ENCODE measurements around the gene TLL2. TPM values are rescaled to one million over a fixed set of nuclear protein-coding genes. Genes with fewer than 3 reads are reported as not detected.
A peak's percentile ranks its signal among the peaks of the same experiment; 100 is the strongest.

TLL2 gene
- total and polyA plus RNA-seq, 4 donors: 0.12 to 0.36 TPM; not detected in 2

DNA sequence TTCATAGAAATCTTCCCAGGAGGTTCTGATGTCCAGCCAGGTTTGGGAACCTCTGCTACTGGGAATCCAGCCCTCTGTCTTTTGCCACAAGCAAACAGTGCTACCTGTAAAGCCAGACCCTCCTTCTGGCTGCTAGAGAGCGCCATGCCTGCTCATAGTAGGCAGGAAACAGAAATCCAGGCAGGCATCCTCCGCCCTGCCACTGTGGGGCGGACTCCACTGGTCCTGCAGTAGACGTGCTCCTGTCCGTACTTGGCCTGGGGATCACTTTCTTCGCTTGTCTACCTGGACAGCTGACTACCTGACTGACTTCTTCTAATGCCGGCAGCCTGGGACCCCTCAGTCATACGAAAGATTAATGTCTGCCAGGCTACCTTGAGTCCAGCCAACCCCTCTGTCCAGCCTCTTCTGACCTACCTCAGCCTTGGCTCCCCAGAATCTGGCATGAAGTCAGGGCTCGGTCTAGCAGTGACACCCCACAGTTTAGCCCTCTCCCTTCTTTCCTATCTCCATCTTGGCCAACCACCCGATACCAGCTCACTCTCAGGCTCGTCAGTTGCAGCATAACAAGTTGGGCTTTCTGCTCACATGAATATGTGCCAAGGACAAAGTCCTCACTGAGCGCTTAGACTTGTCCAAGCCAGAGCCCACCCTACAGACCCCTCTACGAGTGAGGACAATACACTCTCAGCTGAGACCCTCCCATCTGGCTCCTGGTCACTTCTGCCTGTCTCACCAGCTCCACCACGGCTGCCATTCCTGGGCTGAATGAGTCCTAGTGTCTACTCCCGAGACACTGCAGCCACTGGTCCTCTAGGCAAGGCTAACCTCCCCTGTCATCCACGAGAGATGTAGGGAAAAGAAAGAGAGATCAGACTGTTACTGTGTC is 111.1 kb downstream of the TLL2 start:
- no peak for DNase-seq

GRCh38 chr10:96401036-96401435 is 112.7 kb downstream of the TLL2 start:
- WGBS, 2 donors: 43 to 47% methylated on average over 7 of the region's 7 CpGs

More for the DNA sequence above, 111.1 kb downstream of the TLL2 start:
- ATAC-seq (ENCODE audit: low FRiP score): no peak
- Histone ChIP-seq H3K27me3 (ENCODE audit: control insufficient read depth in 1 of 2, insufficient read depth in 2 of 2, low read length in 1 of 2) (peaks cover 0 to 1% of the 10 kb centered on the region in 2 donors), H3K36me3 (ENCODE audit: control insufficient read depth in 1 of 2, insufficient read depth in 2 of 2, low read length in 1 of 2) (no peaks in the 10 kb centered on the region), H3K27ac (ENCODE audit: low read depth in 1 of 2, low read length in 2 of 2) (no peak overlapping the region), H3K4me3 (ENCODE audit: low read length in 2 of 2) (no peak overlapping the region), H3K4me1 (ENCODE audit: control insufficient read depth in 1 of 2, insufficient read depth in 2 of 2, low read length in 2 of 2) (no peaks in the 10 kb centered on the region), H3K9me3 (ENCODE audit: control insufficient read depth, low read length) (no peaks in the 10 kb centered on the region)
- intact Hi-C loops (cut with DNase I): no loop called here
- WGBS, 2 donors: 79% methylated on average over 16 of the region's 16 CpGs

GRCh38 chr10:96400465-96400864 is 113.3 kb downstream of the TLL2 start:
- H3K36me3 ChIP-seq (ENCODE audit: control insufficient read depth in 1 of 2, insufficient read depth in 2 of 2, low read length in 1 of 2): no peaks in the 10 kb centered on the region
- intact Hi-C loops (cut with DNase I): no loop called here
- no peak for ATAC-seq (ENCODE audit: low FRiP score)
- no peaks in the 10 kb centered on the region for H3K9me3 ChIP-seq (ENCODE audit: control insufficient read depth, low read length)
- H3K4me3 ChIP-seq (ENCODE audit: low read length in 2 of 2): no peak overlapping the region
- H3K27me3 ChIP-seq (ENCODE audit: control insufficient read depth in 1 of 2, insufficient read depth in 2 of 2, low read length in 1 of 2): no peaks in the 10 kb centered on the region
- no peak overlapping the region for H3K27ac ChIP-seq (ENCODE audit: low read depth in 1 of 2, low read length in 2 of 2)
- 29 to 32% methylated on average over 3 of the region's 3 CpGs for WGBS, 2 donors
- DNase-seq: no peak
- H3K4me1 ChIP-seq (ENCODE audit: control insufficient read depth in 1 of 2, insufficient read depth in 2 of 2, low read length in 2 of 2): no peaks in the 10 kb centered on the region

More at GRCh38 chr10:96401036-96401435, 112.7 kb downstream of the TLL2 start:
- no peak for DNase-seq
- no peaks in the 10 kb centered on the region for H3K36me3 ChIP-seq (ENCODE audit: control insufficient read depth in 1 of 2, insufficient read depth in 2 of 2, low read length in 1 of 2)
- no peaks in the 10 kb centered on the region for H3K9me3 ChIP-seq (ENCODE audit: control insufficient read depth, low read length)
- no peaks in the 10 kb centered on the region for H3K27me3 ChIP-seq (ENCODE audit: control insufficient read depth in 1 of 2, insufficient read depth in 2 of 2, low read length in 1 of 2)
- no peak overlapping the region for H3K4me3 ChIP-seq (ENCODE audit: low read length in 2 of 2)
- no peak for ATAC-seq (ENCODE audit: low FRiP score)
- H3K4me1 ChIP-seq (ENCODE audit: control insufficient read depth in 1 of 2, insufficient read depth in 2 of 2, low read length in 2 of 2): no peaks in the 10 kb centered on the region
- H3K27ac ChIP-seq (ENCODE audit: low read depth in 1 of 2, low read length in 2 of 2): no peak overlapping the region
- intact Hi-C loops (cut with DNase I): no loop called here

DNA sequence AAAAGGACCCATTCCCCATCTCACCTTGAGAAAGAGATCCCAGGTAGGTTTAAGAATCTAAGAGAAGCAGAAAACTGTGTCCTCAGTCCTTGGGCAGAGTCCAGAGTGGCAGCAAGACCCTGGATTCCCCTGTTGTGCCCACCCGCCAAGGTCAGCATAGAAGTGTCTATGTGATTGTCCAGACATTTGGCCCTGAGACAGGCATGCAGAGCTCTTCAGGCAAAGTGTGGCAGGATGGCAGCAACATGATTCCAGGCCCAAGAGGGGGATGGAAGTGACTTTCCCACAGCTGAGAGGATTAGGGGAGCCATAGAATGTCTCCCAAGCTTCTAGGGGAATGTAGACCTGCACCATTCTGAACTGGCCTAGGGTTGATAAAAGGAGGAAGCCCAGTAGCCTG is 115.8 kb downstream of the TLL2 start:
- Histone ChIP-seq H3K27ac (ENCODE audit: low read depth in 1 of 2, low read length in 2 of 2) (no peak overlapping the region), H3K36me3 (ENCODE audit: control insufficient read depth in 1 of 2, insufficient read depth in 2 of 2, low read length in 1 of 2) (no peaks in the 10 kb centered on the region), H3K4me1 (ENCODE audit: control insufficient read depth in 1 of 2, insufficient read depth in 2 of 2, low read length in 2 of 2) (no peaks in the 10 kb centered on the region), H3K4me3 (ENCODE audit: low read length in 2 of 2) (no peak overlapping the region), H3K9me3 (ENCODE audit: control insufficient read depth, low read length) (no peaks in the 10 kb centered on the region), H3K27me3 (ENCODE audit: control insufficient read depth in 1 of 2, insufficient read depth in 2 of 2, low read length in 1 of 2) (no peaks in the 10 kb centered on the region)
- ATAC-seq (ENCODE audit: low FRiP score) (no peak), DNase-seq (no peak)
- WGBS, 2 donors: 93 to 94% methylated on average over 1 of the region's 1 CpG
- intact Hi-C loops (cut with DNase I): loop anchor here (10.0 kb wide), 2 partner anchors 437 to 627 kb away; partner anchors contain the start of gene LCOR (in 1 of the 2)

GRCh38 chr10:96395931-96396877 is 117.5 kb downstream of the TLL2 start:
- Histone ChIP-seq H3K4me3 (ENCODE audit: low read length in 2 of 2) (no peak overlapping the region), H3K36me3 (ENCODE audit: control insufficient read depth in 1 of 2, insufficient read depth in 2 of 2, low read length in 1 of 2) (no peaks in the 10 kb centered on the region), H3K9me3 (ENCODE audit: control insufficient read depth, low read length) (no peaks in the 10 kb centered on the region), H3K27me3 (ENCODE audit: control insufficient read depth in 1 of 2, insufficient read depth in 2 of 2, low read length in 1 of 2) (no peaks in the 10 kb centered on the region), H3K27ac (ENCODE audit: low read depth in 1 of 2, low read length in 2 of 2) (no peak overlapping the region), H3K4me1 (ENCODE audit: control insufficient read depth in 1 of 2, insufficient read depth in 2 of 2, low read length in 2 of 2) (no peaks in the 10 kb centered on the region)
- DNase-seq (peak; percentile 75 to 83), ATAC-seq (ENCODE audit: low FRiP score) (peak; percentile 69)
- WGBS, 2 donors: 25 to 26% methylated on average over 24 of the region's 24 CpGs
- intact Hi-C loops (cut with DNase I): loop anchor here (10.0 kb wide), 2 partner anchors 439 to 629 kb away; partner anchors contain the start of gene LCOR (in 1 of the 2)

DNA sequence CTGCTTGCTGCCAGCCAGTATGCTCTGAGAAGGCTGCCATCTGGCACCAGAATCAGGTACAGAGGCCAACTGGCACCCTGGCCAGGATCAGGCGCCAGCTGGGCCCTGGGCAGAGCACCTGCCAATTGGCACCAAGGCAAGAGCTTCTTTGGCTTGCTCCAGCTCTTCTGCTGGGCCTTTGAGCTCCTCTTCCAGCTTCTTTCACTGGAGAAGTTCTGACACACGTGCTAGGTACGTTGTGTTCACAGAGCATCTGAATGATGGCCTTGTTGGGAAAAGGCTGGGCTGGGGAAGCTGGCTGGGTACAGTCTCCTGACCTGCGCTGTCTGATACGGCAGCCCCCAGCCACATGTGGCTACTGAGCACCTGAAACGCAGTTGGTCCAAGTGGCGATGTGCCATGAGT is 123.3 kb downstream of the TLL2 start:
- H3K27ac ChIP-seq (ENCODE audit: low read depth in 1 of 2, low read length in 2 of 2): no peak overlapping the region
- DNase-seq (peak; percentile 75 to 83), ATAC-seq (ENCODE audit: low FRiP score) (peak; percentile 70)
- H3K4me1 ChIP-seq (ENCODE audit: control insufficient read depth in 1 of 2, insufficient read depth in 2 of 2, low read length in 2 of 2): no peaks in the 10 kb centered on the region
- H3K9me3 ChIP-seq (ENCODE audit: control insufficient read depth, low read length): no peaks in the 10 kb centered on the region
- no peaks in the 10 kb centered on the region for H3K36me3 ChIP-seq (ENCODE audit: control insufficient read depth in 1 of 2, insufficient read depth in 2 of 2, low read length in 1 of 2)
- WGBS, 2 donors: 13 to 16% methylated on average over 7 of the region's 7 CpGs
- intact Hi-C loops (cut with DNase I): loop anchor here (5.0 to 10.0 kb wide), 3 partner anchors 122 to 634 kb away; partner anchors contain the start of genes LCOR (in 1 of the 2) and TLL2 (in 1 of the 2)
- no peak overlapping the region for H3K4me3 ChIP-seq (ENCODE audit: low read length in 2 of 2)
- H3K27me3 ChIP-seq (ENCODE audit: control insufficient read depth in 1 of 2, insufficient read depth in 2 of 2, low read length in 1 of 2): no peaks in the 10 kb centered on the region

DNA sequence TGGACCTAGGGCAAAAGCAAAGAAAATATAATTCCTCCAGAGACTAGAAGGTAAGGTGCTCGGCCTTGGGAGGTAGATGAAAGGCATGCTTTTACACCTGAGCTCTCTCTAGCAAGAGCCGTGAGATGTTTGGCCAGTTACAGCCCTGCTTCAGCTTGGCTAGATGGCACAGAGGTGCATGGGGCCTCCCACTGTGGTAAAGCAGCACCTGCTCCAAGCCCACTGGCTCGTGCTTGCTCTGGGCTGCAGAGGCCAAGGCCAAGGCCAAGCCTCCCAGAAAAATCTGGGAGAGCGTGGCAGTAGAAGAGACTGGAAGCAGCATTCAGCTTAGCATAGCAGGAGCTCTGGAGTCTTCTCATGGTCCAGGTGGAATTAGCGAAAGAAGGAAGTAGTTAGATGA is 123.9 kb downstream of the TLL2 start:
- Histone ChIP-seq H3K4me1 (ENCODE audit: control insufficient read depth in 1 of 2, insufficient read depth in 2 of 2, low read length in 2 of 2) (no peaks in the 10 kb centered on the region), H3K27ac (ENCODE audit: low read depth in 1 of 2, low read length in 2 of 2) (no peak overlapping the region), H3K36me3 (ENCODE audit: control insufficient read depth in 1 of 2, insufficient read depth in 2 of 2, low read length in 1 of 2) (no peaks in the 10 kb centered on the region), H3K27me3 (ENCODE audit: control insufficient read depth in 1 of 2, insufficient read depth in 2 of 2, low read length in 1 of 2) (no peaks in the 10 kb centered on the region), H3K9me3 (ENCODE audit: control insufficient read depth, low read length) (no peaks in the 10 kb centered on the region), H3K4me3 (ENCODE audit: low read length in 2 of 2) (no peak overlapping the region)
- DNase-seq (no peak), ATAC-seq (ENCODE audit: low FRiP score) (peak; percentile 44)
- intact Hi-C loops (cut with DNase I): loop anchor here (5.0 to 10.0 kb wide), 3 partner anchors 123 to 635 kb away; partner anchors contain the start of genes LCOR (in 1 of the 2) and TLL2 (in 1 of the 2)
- WGBS, 2 donors: 51 to 54% methylated on average over 5 of the region's 5 CpGs

- WGBS, 2 donors: 89 to 92% methylated on average over 7 of the region's 7 CpGs
- H3K27me3 ChIP-seq (ENCODE audit: control insufficient read depth in 1 of 2, insufficient read depth in 2 of 2, low read length in 1 of 2): no peaks in the 10 kb centered on the region
- no peaks in the 10 kb centered on the region for H3K9me3 ChIP-seq (ENCODE audit: control insufficient read depth, low read length)
- H3K36me3 ChIP-seq (ENCODE audit: control insufficient read depth in 1 of 2, insufficient read depth in 2 of 2, low read length in 1 of 2): no peaks in the 10 kb centered on the region
- DNase-seq: no peak
- intact Hi-C loops (cut with DNase I): no loop called here
- no peak for ATAC-seq (ENCODE audit: low FRiP score)
- H3K4me1 ChIP-seq (ENCODE audit: control insufficient read depth in 1 of 2, insufficient read depth in 2 of 2, low read length in 2 of 2): no peaks in the 10 kb centered on the region
- H3K4me3 ChIP-seq (ENCODE audit: low read length in 2 of 2): no peak overlapping the region
- no peak overlapping the region for H3K27ac ChIP-seq (ENCODE audit: low read depth in 1 of 2, low read length in 2 of 2)
Observed at GRCh38 chr10:96387601-96388000, 126.1 kb downstream of the TLL2 start.
